HepG2 (cell line): ENCODE results near the gene CISD3. TPM values are rescaled to one million over a fixed set of nuclear protein-coding genes. Genes with fewer than 3 reads are reported as not detected.
A peak's percentile ranks its signal among the peaks of the same experiment; 100 is the strongest.

ENCODE experiments used
- ARHGAP35 ChIP-seq: sonication (generic); formaldehyde crosslinking; IDR thresholded peaks from 2 replicates; pipeline ENCODE4 v1.9.0; 2022; ENCODE audit warnings: mild to moderate bottlenecking, inconsistent platforms, moderate library complexity, missing genetic modification reagents, borderline replicate concordance
- ESRRA ChIP-seq: sonication (generic); formaldehyde crosslinking; IDR thresholded peaks from 2 replicates; pipeline ENCODE4 v1.5.1; 2020; ENCODE audit warnings: mild to moderate bottlenecking, low read depth, missing genetic modification reagents
- HNF4A ChIP-seq: sonication (generic); formaldehyde crosslinking; IDR thresholded peaks from 2 replicates; pipeline ENCODE4 v1.4.0; 2020; ENCODE audit warnings: missing genetic modification reagents
- MED13 ChIP-seq: sonication (generic); formaldehyde crosslinking; IDR thresholded peaks from 2 replicates; pipeline ENCODE4 v1.5.0; 2020; ENCODE audit warnings: missing genetic modification reagents
- MEIS1 ChIP-seq: sonication (generic); formaldehyde crosslinking; IDR thresholded peaks from 2 replicates; pipeline ENCODE4 v1.9.0; 2021; ENCODE audit warnings: mild to moderate bottlenecking, missing genetic modification reagents, moderate library complexity, borderline replicate concordance
- NFATC3 ChIP-seq: sonication (generic); formaldehyde crosslinking; IDR thresholded peaks from 2 replicates; pipeline ENCODE4 v1.5.1; 2020; ENCODE audit warnings: mild to moderate bottlenecking, missing genetic modification reagents
- POLR2G ChIP-seq: fragments of 200-400 bp; formaldehyde crosslinking; IDR thresholded peaks from 2 replicates; pipeline ENCODE4 v1.6.1; 2018; ENCODE audit warnings: mild to moderate bottlenecking, low read depth, low read length, moderate library complexity
- RNF219 ChIP-seq: sonication (generic); formaldehyde crosslinking; IDR thresholded peaks from 2 replicates; pipeline ENCODE4 v1.5.0; 2020; ENCODE audit warnings: mild to moderate bottlenecking, missing genetic modification reagents
- SAP130 ChIP-seq: IDR thresholded peaks from 2 replicates; pipeline ENCODE4 v1.6.1; 2016; ENCODE audit warnings: low read depth
- SMAD9 ChIP-seq: sonication (generic); formaldehyde crosslinking; IDR thresholded peaks from 2 replicates; pipeline ENCODE4 v1.5.1; 2020; ENCODE audit warnings: mild to moderate bottlenecking, missing genetic modification reagents
- ZNF34 ChIP-seq: sonication (generic); formaldehyde crosslinking; IDR thresholded peaks from 2 replicates; pipeline ENCODE4 v1.4.0; 2020; ENCODE audit warnings: mild to moderate bottlenecking, missing genetic modification reagents, borderline replicate concordance
- polyA plus RNA-seq, 8 experiments: library from polyadenylated mRNA; depleted of rRNA in 3 of 8; stranded (reverse) in 7 of 8; unstranded in 1 of 8; fragments of >200 nt; fragmentation: Illumina TruSeq in 4 of 8; extraction: Trizol in 4 of 8; gene quantifications; 2 replicates each; pipeline versions ENCODE4 v1.2.1 to v1.2.3, GENCODE V29; 2011 to 2016; ENCODE audit warnings: low read depth in 4 of 8, missing spikeins in 1 of 8, mixed read lengths in 1 of 8; ENCODE audit not compliant: insufficient read depth in 1 of 8
- total RNA-seq, 5 experiments: library from RNA; depleted of rRNA; stranded (reverse); fragments of >200 nt; fragmentation: Illumina TruSeq; extraction: Trizol; gene quantifications; 2 replicates each; pipeline ENCODE4 v1.2.3, GENCODE V29; 2016; ENCODE audit warnings: low read depth in 1 of 5
- TF ChIP-seq, protein P1 (sequence below): sonication (generic); formaldehyde crosslinking; IDR thresholded peaks from 2 replicates; pipeline ENCODE4 v1.4.0; 2020; ENCODE audit warnings: mild to moderate bottlenecking, missing genetic modification reagents
- TF ChIP-seq, protein P2 (sequence below): sonication (generic); formaldehyde crosslinking; IDR thresholded peaks from 2 replicates; pipeline ENCODE4 v1.4.0; 2020; ENCODE audit warnings: mild to moderate bottlenecking, low read depth, missing genetic modification reagents
- TF ChIP-seq, protein P3 (sequence below): sonication (generic); formaldehyde crosslinking; IDR thresholded peaks from 2 replicates; pipeline ENCODE4 v1.5.1; 2020; ENCODE audit warnings: mild to moderate bottlenecking, moderate library complexity, missing genetic modification reagents
- TF ChIP-seq, protein P4 (sequence below): sonication (generic); formaldehyde crosslinking; IDR thresholded peaks from 2 replicates; pipeline ENCODE4 v1.4.0; 2020; ENCODE audit warnings: missing genetic modification reagents, mild to moderate bottlenecking, borderline replicate concordance

CISD3 gene
- total and polyA plus RNA-seq, 2 of the 13 experiments (the other 11 are each of a cell fraction or from before 2014, with no cell fraction given) = 30.0 to 34.1 TPM

- TF ChIP-seq, protein P1, sequence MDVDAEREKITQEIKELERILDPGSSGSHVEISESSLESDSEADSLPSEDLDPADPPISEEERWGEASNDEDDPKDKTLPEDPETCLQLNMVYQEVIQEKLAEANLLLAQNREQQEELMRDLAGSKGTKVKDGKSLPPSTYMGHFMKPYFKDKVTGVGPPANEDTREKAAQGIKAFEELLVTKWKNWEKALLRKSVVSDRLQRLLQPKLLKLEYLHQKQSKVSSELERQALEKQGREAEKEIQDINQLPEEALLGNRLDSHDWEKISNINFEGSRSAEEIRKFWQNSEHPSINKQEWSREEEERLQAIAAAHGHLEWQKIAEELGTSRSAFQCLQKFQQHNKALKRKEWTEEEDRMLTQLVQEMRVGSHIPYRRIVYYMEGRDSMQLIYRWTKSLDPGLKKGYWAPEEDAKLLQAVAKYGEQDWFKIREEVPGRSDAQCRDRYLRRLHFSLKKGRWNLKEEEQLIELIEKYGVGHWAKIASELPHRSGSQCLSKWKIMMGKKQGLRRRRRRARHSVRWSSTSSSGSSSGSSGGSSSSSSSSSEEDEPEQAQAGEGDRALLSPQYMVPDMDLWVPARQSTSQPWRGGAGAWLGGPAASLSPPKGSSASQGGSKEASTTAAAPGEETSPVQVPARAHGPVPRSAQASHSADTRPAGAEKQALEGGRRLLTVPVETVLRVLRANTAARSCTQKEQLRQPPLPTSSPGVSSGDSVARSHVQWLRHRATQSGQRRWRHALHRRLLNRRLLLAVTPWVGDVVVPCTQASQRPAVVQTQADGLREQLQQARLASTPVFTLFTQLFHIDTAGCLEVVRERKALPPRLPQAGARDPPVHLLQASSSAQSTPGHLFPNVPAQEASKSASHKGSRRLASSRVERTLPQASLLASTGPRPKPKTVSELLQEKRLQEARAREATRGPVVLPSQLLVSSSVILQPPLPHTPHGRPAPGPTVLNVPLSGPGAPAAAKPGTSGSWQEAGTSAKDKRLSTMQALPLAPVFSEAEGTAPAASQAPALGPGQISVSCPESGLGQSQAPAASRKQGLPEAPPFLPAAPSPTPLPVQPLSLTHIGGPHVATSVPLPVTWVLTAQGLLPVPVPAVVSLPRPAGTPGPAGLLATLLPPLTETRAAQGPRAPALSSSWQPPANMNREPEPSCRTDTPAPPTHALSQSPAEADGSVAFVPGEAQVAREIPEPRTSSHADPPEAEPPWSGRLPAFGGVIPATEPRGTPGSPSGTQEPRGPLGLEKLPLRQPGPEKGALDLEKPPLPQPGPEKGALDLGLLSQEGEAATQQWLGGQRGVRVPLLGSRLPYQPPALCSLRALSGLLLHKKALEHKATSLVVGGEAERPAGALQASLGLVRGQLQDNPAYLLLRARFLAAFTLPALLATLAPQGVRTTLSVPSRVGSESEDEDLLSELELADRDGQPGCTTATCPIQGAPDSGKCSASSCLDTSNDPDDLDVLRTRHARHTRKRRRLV (CRISPR knock-in tag) = peak; percentile 70; the same call in 1 of the 2 replicates
- TF ChIP-seq SMAD9 (CRISPR knock-in tag) (no peak), MED13 (CRISPR knock-in tag) (peak; percentile 45; the same call in 1 of the 2 replicates), ARHGAP35 (CRISPR knock-in tag) (0 out of 2 replicates have a peak, but pooled peaks have one; percentile 59), SAP130 (peak; percentile 66), NFATC3 (peak; percentile 93), POLR2G (peak; percentile 71), HNF4A (CRISPR knock-in tag) (0 out of 2 replicates have a peak, but pooled peaks have one; percentile 7), ESRRA (CRISPR knock-in tag) (peak; percentile 58; the same call in 1 of the 2 replicates), RNF219 (CRISPR knock-in tag) (no peak), ZNF34 (CRISPR knock-in tag) (0 out of 2 replicates have a peak, but pooled peaks have one; percentile 55), MEIS1 (0 out of 2 replicates have a peak, but pooled peaks have one; percentile 39)
- TF ChIP-seq, protein P2, sequence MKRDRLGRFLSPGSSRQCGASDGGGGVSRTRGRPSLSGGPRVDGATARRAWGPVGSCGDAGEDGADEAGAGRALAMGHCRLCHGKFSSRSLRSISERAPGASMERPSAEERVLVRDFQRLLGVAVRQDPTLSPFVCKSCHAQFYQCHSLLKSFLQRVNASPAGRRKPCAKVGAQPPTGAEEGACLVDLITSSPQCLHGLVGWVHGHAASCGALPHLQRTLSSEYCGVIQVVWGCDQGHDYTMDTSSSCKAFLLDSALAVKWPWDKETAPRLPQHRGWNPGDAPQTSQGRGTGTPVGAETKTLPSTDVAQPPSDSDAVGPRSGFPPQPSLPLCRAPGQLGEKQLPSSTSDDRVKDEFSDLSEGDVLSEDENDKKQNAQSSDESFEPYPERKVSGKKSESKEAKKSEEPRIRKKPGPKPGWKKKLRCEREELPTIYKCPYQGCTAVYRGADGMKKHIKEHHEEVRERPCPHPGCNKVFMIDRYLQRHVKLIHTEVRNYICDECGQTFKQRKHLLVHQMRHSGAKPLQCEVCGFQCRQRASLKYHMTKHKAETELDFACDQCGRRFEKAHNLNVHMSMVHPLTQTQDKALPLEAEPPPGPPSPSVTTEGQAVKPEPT (CRISPR knock-in tag) = 0 out of 2 replicates have a peak, but pooled peaks have one; percentile 31
- TF ChIP-seq, protein P3, sequence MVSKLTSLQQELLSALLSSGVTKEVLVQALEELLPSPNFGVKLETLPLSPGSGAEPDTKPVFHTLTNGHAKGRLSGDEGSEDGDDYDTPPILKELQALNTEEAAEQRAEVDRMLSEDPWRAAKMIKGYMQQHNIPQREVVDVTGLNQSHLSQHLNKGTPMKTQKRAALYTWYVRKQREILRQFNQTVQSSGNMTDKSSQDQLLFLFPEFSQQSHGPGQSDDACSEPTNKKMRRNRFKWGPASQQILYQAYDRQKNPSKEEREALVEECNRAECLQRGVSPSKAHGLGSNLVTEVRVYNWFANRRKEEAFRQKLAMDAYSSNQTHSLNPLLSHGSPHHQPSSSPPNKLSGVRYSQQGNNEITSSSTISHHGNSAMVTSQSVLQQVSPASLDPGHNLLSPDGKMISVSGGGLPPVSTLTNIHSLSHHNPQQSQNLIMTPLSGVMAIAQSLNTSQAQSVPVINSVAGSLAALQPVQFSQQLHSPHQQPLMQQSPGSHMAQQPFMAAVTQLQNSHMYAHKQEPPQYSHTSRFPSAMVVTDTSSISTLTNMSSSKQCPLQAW (CRISPR knock-in tag) = no peak
- TF ChIP-seq, protein P4, sequence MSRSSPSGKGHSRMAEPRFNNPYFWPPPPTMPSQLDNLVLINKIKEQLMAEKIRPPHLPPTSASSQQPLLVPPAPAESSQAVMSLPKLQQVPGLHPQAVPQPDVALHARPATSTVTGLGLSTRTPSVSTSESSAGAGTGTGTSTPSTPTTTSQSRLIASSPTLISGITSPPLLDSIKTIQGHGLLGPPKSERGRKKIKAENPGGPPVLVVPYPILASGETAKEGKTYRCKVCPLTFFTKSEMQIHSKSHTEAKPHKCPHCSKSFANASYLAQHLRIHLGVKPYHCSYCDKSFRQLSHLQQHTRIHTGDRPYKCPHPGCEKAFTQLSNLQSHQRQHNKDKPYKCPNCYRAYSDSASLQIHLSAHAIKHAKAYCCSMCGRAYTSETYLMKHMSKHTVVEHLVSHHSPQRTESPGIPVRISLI (CRISPR knock-in tag) = no peak
These were observed 24.2 kb upstream of the CISD3 start (continued) for GRCh38 chr17:38705803-38706504.
